CD1c-positive myeloid dendritic cell (primary cell): Measurements from ENCODE around the gene FOXO6.

Source experiments
- DNase-seq: peaks from one replicate; pipeline ENCODE4 v3.0.0-alpha.2; 2016; ENCODE audit errors: extremely low spot score

Gene FOXO6

GRCh38 chr1:41350055-41350378, 11.2 kb upstream of the FOXO6 start:
- no peak for DNase-seq

- no peak for DNase-seq
These were observed 9.7 kb upstream of the FOXO6 start for GRCh38 chr1:41351262-41352151.

GRCh38 chr1:41353744-41354143, 7.5 kb upstream of the FOXO6 start:
- no peak for DNase-seq

GRCh38 chr1:41354956-41355355, 6.3 kb upstream of the FOXO6 start:
- DNase-seq, result no peak

GRCh38 chr1:41355356-41355755, 5.9 kb upstream of the FOXO6 start:
- no peak for DNase-seq

GRCh38 chr1:41355761-41356160, 5.5 kb upstream of the FOXO6 start:
- no peak for DNase-seq

GRCh38 chr1:41356752-41357151, 4.5 kb upstream of the FOXO6 start:
- DNase-seq, result peak; percentile 8

GRCh38 chr1:41357451-41358101, 3.7 kb upstream of the FOXO6 start:
- DNase-seq, result no peak

GRCh38 chr1:41358131-41359021, 2.9 kb upstream of the FOXO6 start:
- peak; percentile 10 for DNase-seq

- no peak for DNase-seq
These were observed 1.8 kb upstream of the FOXO6 start for GRCh38 chr1:41359211-41360073.

GRCh38 chr1:41360074-41360785, 1.0 kb upstream of the FOXO6 start:
- no peak for DNase-seq

GRCh38 chr1:41361495-41362356, 492 bp downstream of the FOXO6 start:
- peak; percentile 59 for DNase-seq

GRCh38 chr1:41362357-41362721, 1.1 kb downstream of the FOXO6 start:
- DNase-seq, result peak; percentile 15

GRCh38 chr1:41362749-41363590, 1.7 kb downstream of the FOXO6 start:
- no peak for DNase-seq

- DNase-seq, result no peak
These were observed 2.5 kb downstream of the FOXO6 start for GRCh38 chr1:41363591-41364320.

GRCh38 chr1:41364442-41365319, 3.4 kb downstream of the FOXO6 start:
- no peak for DNase-seq

- DNase-seq, result no peak
These were observed 4.0 kb downstream of the FOXO6 start for GRCh38 chr1:41365320-41365633.
